AG04449 (cell line): Measurements from ENCODE around the gene DCTN2.
"Not testable (repeated sequence)": the region's sequence is repeated elsewhere in the genome, so short reads cannot be mapped to it uniquely, and the experiment has no call there.

ENCODE experiments used
- CTCF ChIA-PET: fragments of 350-600 bp; formaldehyde crosslinking; extraction: SDS; loops from one replicate; lab custom pipeline; 2021; ENCODE audit warnings: antibody characterized with exemption; lab: Yijun Ruan, JAX
- POLR2A ChIA-PET: fragments of 400-600, 350-600 bp; formaldehyde crosslinking; extraction: SDS; loops from one replicate; lab custom pipeline; 2020; ENCODE audit warnings: antibody characterized with exemption, inconsistent platforms; lab: Yijun Ruan, JAX
- DNase-seq: peaks from one replicate; pipeline ENCODE4 v3.0.0-alpha.2; 2010; ENCODE audit warnings: low read depth, low spot score
- H3K4me3 ChIP-seq: 2 replicates; pipeline ENCODE4 v1.5.1; 2011; ENCODE audit warnings: low read depth, mild to moderate bottlenecking, control low read depth, low read length
- CTCF ChIP-seq: IDR thresholded peaks from one replicate; pipeline ENCODE4 v1.5.1; 2011; ENCODE audit warnings: mild to moderate bottlenecking, moderate library complexity, low read length, control low read depth, inconsistent platforms; ENCODE audit not compliant: insufficient read depth; ENCODE audit errors: missing control alignments

Gene DCTN2

GRCh38 chr12:57574795-57575194 is 27.8 kb upstream of the DCTN2 start:
- POLR2A ChIA-PET, result no interaction called here
- no peak overlapping the region for H3K4me3 ChIP-seq
- DNase-seq, result no peak
- CTCF ChIA-PET, result interaction anchor here (1.8 to 16.4 kb wide), 5 partner anchors 8 to 119 kb away, joined by 5 to 214 read pairs (median 12); partner anchors contain the start of genes B4GALNT1, OS9 and PIP4K2C
- TF ChIP-seq CTCF, result no peak

GRCh38 chr12:57571926-57572762 is 25.2 kb upstream of the DCTN2 start:
- no peak for TF ChIP-seq CTCF
- H3K4me3 ChIP-seq, result no peak overlapping the region
- ChIA-PET CTCF (interaction anchor here (1.3 to 16.4 kb wide), 3 partner anchors 10 to 20 kb away, joined by 5 to 214 read pairs (median 5); no protein-coding TSS in a partner anchor), POLR2A (no interaction called here)
- DNase-seq, result no peak

- H3K4me3 ChIP-seq, POLR2A ChIA-PET, DNase-seq: not testable (repeated sequence)
- CTCF ChIA-PET, result interaction anchor here (1.3 to 16.4 kb wide), 3 partner anchors 8 to 18 kb away, joined by 5 to 214 read pairs (median 5); no protein-coding TSS in a partner anchor
Measured at GRCh38 chr12:57570438-57570837, 23.4 kb upstream of the DCTN2 start.

- POLR2A ChIA-PET, result no interaction called here
- CTCF ChIA-PET, result interaction anchor here (16.4 kb wide), 1 partner anchor 13 kb away, joined by 214 read pairs; no protein-coding TSS in a partner anchor
- no peak for DNase-seq
- H3K4me3 ChIP-seq, result no peak overlapping the region
- no peak for TF ChIP-seq CTCF
Measured at GRCh38 chr12:57569858-57570257, 22.9 kb upstream of the DCTN2 start.

GRCh38 chr12:57568838-57569237 is 21.8 kb upstream of the DCTN2 start:
- H3K4me3 ChIP-seq, result no peak overlapping the region
- no peak for TF ChIP-seq CTCF
- CTCF ChIA-PET, result interaction anchor here (16.4 kb wide), 1 partner anchor 14 kb away, joined by 214 read pairs; no protein-coding TSS in a partner anchor
- no peak for DNase-seq
- POLR2A ChIA-PET, result no interaction called here

- no peak for DNase-seq
- no peak overlapping the region for H3K4me3 ChIP-seq
- POLR2A ChIA-PET, result no interaction called here
- CTCF ChIA-PET, result interaction anchor here (1.0 to 16.4 kb wide), 3 partner anchors 11 to 69 kb away, joined by 3 to 214 read pairs (median 3); partner anchors contain the start of gene B4GALNT1
- TF ChIP-seq CTCF, result no peak
Measured at GRCh38 chr12:57564178-57564740, 17.3 kb upstream of the DCTN2 start.
